ENCODE data around the gene SLC9A8. TPM values are rescaled to one million over a fixed set of nuclear protein-coding genes. Genes with fewer than 3 reads are reported as not detected.

The SLC9A8 gene
- total RNA-seq, 1 experiment from 2014 or later = 6.7 TPM

- ChIA-PET POLR2A (no interaction called here), CTCF (no interaction called here), RAD21 (ENCODE audit: low non-redundant PET in 1 of 2, low total read pairs in 2 of 2, uncharacterized antibody in 2 of 2, unreplicated experiment in 2 of 2) (no interaction called here)
- no peaks in the 10 kb centered on the region for H3K9me3 ChIP-seq (ENCODE audit: control insufficient read depth in 1 of 2, insufficient read depth in 1 of 2, low read depth in 1 of 2, low read length in 2 of 2)
- no peaks in the 10 kb centered on the region for H3K9me2 ChIP-seq (ENCODE audit: insufficient read depth)
- H4K20me1 ChIP-seq (ENCODE audit: insufficient read depth) = no peaks in the 10 kb centered on the region
- no peaks in the 10 kb centered on the region for H3K27me3 ChIP-seq (ENCODE audit: insufficient read depth, low read length)
- H2AFZ ChIP-seq (ENCODE audit: low read depth, low read length, poor library complexity, severe bottlenecking) = no peak overlapping the region
- no peak overlapping the region for H3K27ac ChIP-seq (ENCODE audit: low read depth, low read length)
- H3K9ac ChIP-seq (ENCODE audit: low read length) = no peak overlapping the region
- no peak for TF ChIP-seq REST (IDR thresholded peaks at IDR 0.05; ENCODE audit: low read depth)
- no peak for TF ChIP-seq CBX3 (IDR thresholded peaks at IDR 0.05; ENCODE audit: low read depth)
- TF ChIP-seq SP1 (IDR thresholded peaks at IDR 0.05; ENCODE audit: low read depth) = no peak
- no peak for TF ChIP-seq EZH2phosphoT487 (IDR thresholded peaks at IDR 0.05; ENCODE audit: borderline replicate concordance)
- TF ChIP-seq YY1 (IDR thresholded peaks at IDR 0.05; ENCODE audit: extremely low read depth, insufficient replicate concordance, low read depth, low read length) = no peak
- no peak for TF ChIP-seq CTCF (IDR thresholded peaks at IDR 0.05 in 2 of 3, conservative IDR thresholded peaks at IDR 0.05 in 1 of 3; ENCODE audit: borderline replicate concordance in 1 of 3, insufficient read depth in 1 of 3, low read depth in 2 of 3, low read length in 2 of 3)
- no peak for TF ChIP-seq SIN3A (IDR thresholded peaks at IDR 0.05; ENCODE audit: low read depth)
- no peak for TF ChIP-seq RAD21 (IDR thresholded peaks at IDR 0.05; ENCODE audit: low read depth)
- TF ChIP-seq CEBPB (IDR thresholded peaks at IDR 0.05; ENCODE audit: low read depth) = no peak
- no peak for TF ChIP-seq EZH2 (IDR thresholded peaks at IDR 0.05)
- no peak for TF ChIP-seq ZFX (IDR thresholded peaks at IDR 0.05)
- no peak for TF ChIP-seq SRF (IDR thresholded peaks at IDR 0.05; ENCODE audit: low read depth)
- no peak for TF ChIP-seq FOSL1 (IDR thresholded peaks at IDR 0.05; ENCODE audit: low read depth)
- TF ChIP-seq EGR1 (IDR thresholded peaks at IDR 0.05; ENCODE audit: low read depth) = no peak
- no peak for TF ChIP-seq POLR2AphosphoS5 (IDR thresholded peaks at IDR 0.05; ENCODE audit: low read depth, low read length)
- no peak for TF ChIP-seq MAX (IDR thresholded peaks at IDR 0.05)
- no peak for TF ChIP-seq TCF7L2 (IDR thresholded peaks at IDR 0.05; ENCODE audit: borderline replicate concordance, extremely low read depth, insufficient read depth, insufficient read length)
- no peak for TF ChIP-seq POLR2A (IDR thresholded peaks at IDR 0.05; ENCODE audit: borderline replicate concordance, extremely low read depth, insufficient read depth, insufficient read length)
- TF ChIP-seq ELF1 (IDR thresholded peaks at IDR 0.05; ENCODE audit: borderline replicate concordance, low read depth) = no peak
- H3K4me3 ChIP-seq (replicated peaks in 1 of 2; ENCODE audit: low read depth in 1 of 2, low read length in 2 of 2) = no peak overlapping the region
- BruUV-seq (replicated peaks) = no TSS peak
- no peak for ATAC-seq
- no peak for DNase-seq (ENCODE audit: low read depth, low spot score)
- no peaks in the 10 kb centered on the region for H3K79me2 ChIP-seq (ENCODE audit: insufficient read depth, low read length)
- no peaks in the 10 kb centered on the region for H3K36me3 ChIP-seq (ENCODE audit: control insufficient read depth in 1 of 2, insufficient read depth in 2 of 2, low read length in 2 of 2)
- H3K4me2 ChIP-seq (ENCODE audit: low read length) = no peak overlapping the region
- peaks cover 0 to 6% of the 10 kb centered on the region in 2 experiments; a peak in 1 of 4 replicates for H3K4me1 ChIP-seq (ENCODE audit: control insufficient read depth in 1 of 2, insufficient read depth in 2 of 2, low read length in 2 of 2)
- intact Hi-C loops (cut with micrococcal nuclease) = no loop called here
Measured at GRCh38 chr20:49803418-49803817, 9.2 kb upstream of the SLC9A8 start.
